Measurements from ENCODE around the gene LIPT2. TPM values are rescaled to one million over a fixed set of nuclear protein-coding genes. Genes with fewer than 3 reads are reported as not detected.

Gene LIPT2
- total RNA-seq, 1 experiment from 2014 or later, result 5.1 TPM

GRCh38 chr11:74480688-74481417 is 12.7 kb downstream of the LIPT2 start:
- Histone ChIP-seq H3K36me3 (no peaks in the 10 kb centered on the region), H3K27ac (no peak overlapping the region), H3K4me3 (no peak overlapping the region), H3K4me1 (no peaks in the 10 kb centered on the region), H3K27me3 (no peaks in the 10 kb centered on the region), H3K9me3 (replicated peaks) (no peaks in the 10 kb centered on the region)
- no peak for DNase-seq

DNA sequence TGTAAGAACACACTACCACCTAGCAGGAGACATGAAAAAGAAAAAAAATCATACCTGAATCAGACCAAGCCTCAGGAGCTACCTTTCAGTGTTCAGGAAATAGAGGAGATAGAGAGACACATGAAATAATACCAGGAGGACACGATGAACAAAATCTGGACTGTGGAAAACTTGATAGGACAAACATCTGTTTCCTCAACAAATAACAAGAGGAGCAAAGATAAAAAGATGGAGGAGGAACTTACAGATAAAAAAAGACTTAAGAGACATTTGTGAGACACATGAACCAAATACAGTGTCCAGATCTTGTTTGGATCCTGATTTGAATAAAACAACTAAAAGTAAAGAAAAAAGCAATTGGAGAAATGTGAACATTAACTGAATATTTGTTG is 13.8 kb downstream of the LIPT2 start:
- Histone ChIP-seq H3K36me3 (no peaks in the 10 kb centered on the region), H3K27me3 (no peaks in the 10 kb centered on the region), H3K27ac (no peak overlapping the region), H3K9me3 (replicated peaks) (no peaks in the 10 kb centered on the region), H3K4me1 (no peaks in the 10 kb centered on the region), H3K4me3 (no peak overlapping the region)
- no peak for DNase-seq

DNA sequence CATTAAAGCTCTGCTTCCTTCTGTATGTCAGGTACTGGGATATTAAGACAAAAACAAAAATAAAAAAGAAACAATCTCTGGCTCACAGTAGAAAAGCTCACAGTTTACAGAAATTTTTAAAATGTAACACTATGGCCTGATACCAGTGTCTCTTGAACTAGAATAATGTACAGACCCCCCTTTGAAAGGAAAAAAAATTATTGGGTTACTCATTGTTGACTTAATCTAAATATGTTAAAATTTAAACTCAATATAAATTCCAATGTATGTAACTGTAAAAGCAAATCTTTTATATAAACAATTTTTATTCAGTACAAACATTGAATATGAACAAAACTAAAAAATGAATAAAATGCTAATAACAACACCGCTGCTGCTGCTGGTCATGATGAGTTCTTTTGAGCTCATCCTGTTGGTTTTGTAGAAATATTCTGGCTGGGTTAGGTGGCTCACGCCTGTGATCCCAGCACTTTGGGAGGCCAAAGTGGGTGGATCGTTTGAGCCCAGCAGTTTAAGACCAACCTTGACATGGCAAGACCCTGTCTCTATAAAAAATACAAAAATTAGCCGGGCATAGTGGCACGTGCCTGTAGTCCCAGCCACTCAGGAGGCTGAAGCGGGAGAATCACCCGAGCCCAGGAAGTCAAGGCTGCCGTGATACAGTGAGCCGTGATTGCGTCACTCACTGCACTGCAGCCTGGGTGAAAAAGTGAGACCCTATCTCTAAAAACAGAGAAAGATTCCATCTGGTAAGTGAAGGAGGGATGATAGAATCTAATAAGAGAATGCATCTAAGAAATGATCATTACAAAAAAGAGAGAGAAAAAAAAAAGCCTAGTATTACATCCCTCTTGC is 14.4 kb downstream of the LIPT2 start:
- Histone ChIP-seq H3K9me3 (replicated peaks) (no peaks in the 10 kb centered on the region), H3K27ac (no peak overlapping the region), H3K4me3 (no peak overlapping the region), H3K36me3 (no peaks in the 10 kb centered on the region), H3K27me3 (no peaks in the 10 kb centered on the region), H3K4me1 (no peaks in the 10 kb centered on the region)
- DNase-seq, result no peak

DNA sequence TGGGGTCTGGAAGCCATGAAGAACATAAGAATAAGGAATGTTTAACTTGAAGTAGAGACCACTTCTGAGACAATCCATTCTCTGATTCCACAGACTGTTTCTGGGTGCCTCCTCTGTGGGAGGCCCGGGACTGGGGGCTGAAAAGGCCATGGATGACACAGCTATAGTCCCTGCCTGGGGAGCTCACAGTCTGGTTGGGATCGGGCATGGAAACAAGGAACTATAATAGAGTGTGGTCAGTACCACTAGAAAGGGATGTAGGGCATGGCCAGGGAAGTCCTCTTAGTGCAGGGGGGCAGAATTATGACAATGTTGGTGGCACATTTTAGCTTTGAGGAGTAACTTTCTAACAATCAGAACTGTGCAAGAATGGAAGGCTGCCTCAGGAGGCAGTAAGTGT is 17.0 kb downstream of the LIPT2 start:
- no peak for DNase-seq
- no peaks in the 10 kb centered on the region for H3K4me1 ChIP-seq
- H3K27me3 ChIP-seq, result no peaks in the 10 kb centered on the region
- H3K9me3 ChIP-seq (replicated peaks), result no peaks in the 10 kb centered on the region; the same call in 1 of the 2 replicates
- H3K27ac ChIP-seq, result no peak overlapping the region
- H3K36me3 ChIP-seq, result no peaks in the 10 kb centered on the region
- no peak overlapping the region for H3K4me3 ChIP-seq

DNA sequence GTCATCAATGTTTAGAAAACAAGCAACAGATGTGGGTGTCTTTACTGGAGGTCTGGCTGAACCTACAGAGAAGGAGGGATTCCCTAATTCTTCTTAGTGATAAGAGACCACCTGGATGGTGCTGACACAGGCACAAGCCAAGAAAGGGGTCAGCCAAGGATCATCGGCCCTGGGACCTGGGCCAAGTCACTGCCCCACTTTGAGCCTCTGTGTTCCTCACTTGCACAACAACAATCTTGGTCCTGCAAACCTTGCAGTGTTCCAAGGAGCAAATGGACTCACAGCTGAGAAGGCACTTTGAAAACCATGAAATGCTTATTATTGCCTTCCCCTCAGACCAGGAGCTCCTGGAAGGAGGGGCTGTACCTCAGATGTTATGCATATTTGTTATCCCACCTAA is 19.2 kb downstream of the LIPT2 start:
- no peaks in the 10 kb centered on the region; the same call in 1 of the 2 replicates for H3K9me3 ChIP-seq (replicated peaks)
- DNase-seq, result peak in 1 of 2 experiments; percentile 5

GRCh38 chr11:74473382-74474173 is 19.9 kb downstream of the LIPT2 start:
- Histone ChIP-seq H3K4me3 (no peak overlapping the region), H3K4me1 (no peaks in the 10 kb centered on the region), H3K27me3 (no peaks in the 10 kb centered on the region), H3K27ac (no peak overlapping the region), H3K9me3 (replicated peaks) (no peaks in the 10 kb centered on the region; the same call in 1 of the 2 replicates), H3K36me3 (no peaks in the 10 kb centered on the region)
- no peak for DNase-seq

More for the DNA sequence above, 19.2 kb downstream of the LIPT2 start:
- Histone ChIP-seq H3K36me3 (no peaks in the 10 kb centered on the region), H3K27ac (no peak overlapping the region), H3K4me3 (no peak overlapping the region), H3K27me3 (no peaks in the 10 kb centered on the region), H3K4me1 (no peaks in the 10 kb centered on the region)

GRCh38 chr11:74471668-74472429 is 21.7 kb downstream of the LIPT2 start:
- H3K9me3 ChIP-seq (replicated peaks), result no peaks in the 10 kb centered on the region; the same call in 1 of the 2 replicates
- no peaks in the 10 kb centered on the region for H3K36me3 ChIP-seq
- no peaks in the 10 kb centered on the region for H3K4me1 ChIP-seq
- no peak overlapping the region for H3K4me3 ChIP-seq
- no peaks in the 10 kb centered on the region for H3K27me3 ChIP-seq
- no peak for DNase-seq
- H3K27ac ChIP-seq, result no peak overlapping the region

- no peaks in the 10 kb centered on the region; the same call in 1 of the 2 replicates for H3K9me3 ChIP-seq (replicated peaks)
- no peaks in the 10 kb centered on the region for H3K36me3 ChIP-seq
- no peaks in the 10 kb centered on the region for H3K27me3 ChIP-seq
- H3K27ac ChIP-seq, result no peak overlapping the region
- H3K4me1 ChIP-seq, result no peaks in the 10 kb centered on the region
- no peak for DNase-seq
- no peak overlapping the region for H3K4me3 ChIP-seq
Observed at GRCh38 chr11:74471037-74471436, 22.5 kb downstream of the LIPT2 start.

GRCh38 chr11:74470526-74470925 is 23.0 kb downstream of the LIPT2 start:
- peak; percentile 42 to 54 for DNase-seq
- Histone ChIP-seq H3K36me3 (no peaks in the 10 kb centered on the region), H3K27ac (no peak overlapping the region), H3K4me1 (no peaks in the 10 kb centered on the region), H3K27me3 (no peaks in the 10 kb centered on the region), H3K9me3 (replicated peaks) (no peaks in the 10 kb centered on the region; the same call in 1 of the 2 replicates), H3K4me3 (no peak overlapping the region)

DNA sequence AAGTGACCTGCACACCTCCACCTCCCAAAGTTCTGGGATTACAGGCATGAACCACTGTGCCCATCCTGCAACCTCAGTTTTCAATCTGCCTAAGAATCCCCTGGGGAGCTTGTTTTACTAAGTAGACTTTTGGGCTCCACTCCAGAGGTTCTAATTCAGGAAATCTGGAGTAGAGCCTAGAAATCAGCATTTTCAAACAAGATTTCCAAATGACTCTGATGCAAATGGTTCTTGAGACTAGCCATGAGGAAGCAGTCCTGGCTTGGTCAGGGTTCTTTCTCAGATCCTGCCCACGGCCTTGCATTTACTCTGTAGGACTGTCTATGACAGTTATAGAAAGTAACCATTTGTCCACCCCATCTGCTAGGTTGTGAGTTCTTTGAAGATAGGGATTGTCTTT is 24.6 kb downstream of the LIPT2 start:
- H3K27me3 ChIP-seq, result no peaks in the 10 kb centered on the region
- no peak for DNase-seq
- no peaks in the 10 kb centered on the region; the same call in 1 of the 2 replicates for H3K9me3 ChIP-seq (replicated peaks)
- H3K4me3 ChIP-seq, result no peak overlapping the region
- no peaks in the 10 kb centered on the region for H3K4me1 ChIP-seq
- no peaks in the 10 kb centered on the region for H3K36me3 ChIP-seq
- H3K27ac ChIP-seq, result no peak overlapping the region

DNA sequence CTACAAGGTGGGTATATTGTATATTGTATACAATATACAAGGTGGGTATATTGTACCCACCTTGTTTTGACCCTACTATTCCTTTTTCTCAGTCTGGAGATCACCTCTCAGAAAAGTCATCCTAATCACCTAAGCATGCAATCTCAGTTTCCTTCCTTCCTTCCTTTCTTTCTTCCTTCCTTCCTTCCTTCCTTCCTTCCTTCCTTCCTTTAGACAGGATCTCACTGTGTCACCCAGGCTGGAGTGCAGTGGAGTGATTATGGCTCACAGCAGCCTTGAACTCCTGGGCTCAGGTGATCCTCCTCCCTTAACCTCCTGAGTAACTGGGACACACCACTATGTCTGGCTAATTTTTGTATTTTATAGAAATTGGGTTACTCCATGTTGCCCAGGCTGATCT is 25.0 kb downstream of the LIPT2 start:
- Histone ChIP-seq H3K9me3 (replicated peaks) (no peaks in the 10 kb centered on the region; the same call in 1 of the 2 replicates), H3K4me3 (no peak overlapping the region), H3K4me1 (no peaks in the 10 kb centered on the region), H3K27me3 (no peaks in the 10 kb centered on the region), H3K27ac (no peak overlapping the region), H3K36me3 (no peaks in the 10 kb centered on the region)
- no peak for DNase-seq

DNA sequence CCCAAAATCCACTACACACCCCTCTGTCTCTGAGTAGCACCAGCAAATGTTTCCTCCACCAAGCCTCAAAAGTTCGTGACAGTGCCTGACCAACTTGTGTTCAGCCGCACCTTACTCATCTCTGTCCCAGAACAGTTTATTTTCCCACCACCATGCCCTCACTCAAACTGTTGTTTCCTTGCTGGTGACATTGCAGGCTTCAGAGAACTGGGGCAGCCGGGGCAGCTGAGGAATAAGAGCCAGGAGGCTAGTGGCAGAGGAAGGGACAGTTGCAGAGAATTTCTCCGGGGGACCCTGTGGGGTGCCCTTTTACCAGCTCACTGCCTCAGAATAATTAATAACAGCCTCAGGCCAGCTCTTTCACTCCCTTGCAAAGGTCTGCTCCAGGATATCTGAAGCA is 25.5 kb downstream of the LIPT2 start:
- Histone ChIP-seq H3K4me1 (no peaks in the 10 kb centered on the region), H3K36me3 (no peaks in the 10 kb centered on the region), H3K27ac (no peak overlapping the region), H3K9me3 (replicated peaks) (no peaks in the 10 kb centered on the region; the same call in 1 of the 2 replicates), H3K27me3 (no peaks in the 10 kb centered on the region), H3K4me3 (no peak overlapping the region)
- no peak for DNase-seq

GRCh38 chr11:74466916-74467885 is 26.3 kb downstream of the LIPT2 start, which contains the start of gene KCNE3:
KCNE3 (minus strand) TSS chr11:74467549; CDS start chr11:74457563, 9,986 bp downstream.
- H3K4me1 ChIP-seq, result no peaks in the 10 kb centered on the region
- no peaks in the 10 kb centered on the region for H3K27me3 ChIP-seq
- H3K27ac ChIP-seq, result no peak within 1 kb of the TSS
- H3K4me3 ChIP-seq, result no peak within 1 kb of the TSS
- no peak for DNase-seq
- H3K9me3 ChIP-seq (replicated peaks), result no peaks in the 10 kb centered on the region; the same call in 1 of the 2 replicates
- no peaks in the 10 kb centered on the region for H3K36me3 ChIP-seq

All from SJCRH30 (cell line).